Stomach (tissue), 9 donors: ENCODE data around the gene NRCAM. TPM values are rescaled to one million over a fixed set of nuclear protein-coding genes. Genes with fewer than 3 reads are reported as not detected.
A peak's percentile ranks its signal among the peaks of the same experiment; 100 is the strongest.

Experiments used
- DNase-seq, 2 donors: peaks; one replicate each; pipeline versions ENCODE4 v3.0.0 to v3.0.0-alpha.2; 2013 to 2019
- H3K27ac ChIP-seq, 5 donors: fragments of 200-600 bp in 4 of 5; sonication (generic) in 4 of 5; one replicate each; pipeline ENCODE4 v1.5.1; 2013 to 2019; ENCODE audit warnings: mild to moderate bottlenecking in 1 of 5, moderate library complexity in 1 of 5
- H3K27me3 ChIP-seq, 3 donors: fragments of 200-600 bp; sonication (generic); one replicate each; pipeline ENCODE4 v1.5.1; 2017 to 2019; ENCODE audit warnings: mixed run types in 1 of 3
- H3K36me3 ChIP-seq, 4 donors: fragments of 200-600 bp; sonication (generic); 1 replicate in 3 of 4; 2 replicates in 1 of 4; pipeline ENCODE4 v1.5.1; 2016 to 2019
- H3K4me1 ChIP-seq, 4 donors: fragments of 200-600 bp; sonication (generic); one replicate each; pipeline ENCODE4 v1.5.1; 2016 to 2019
- H3K4me3 ChIP-seq, 4 donors: fragments of 200-600 bp; sonication (generic) in 3 of 4; one replicate each; pipeline ENCODE4 v1.5.1; 2016 to 2019; ENCODE audit warnings: mild to moderate bottlenecking in 1 of 4
- H3K9me3 ChIP-seq, 4 donors: fragments of 200-600 bp; sonication (generic); one replicate each; pipeline ENCODE4 v1.5.1; 2016 to 2019
- EP300 ChIP-seq: sonication (generic); formaldehyde crosslinking; IDR thresholded peaks from one replicate; pipeline ENCODE4 v1.6.1; 2017; ENCODE audit warnings: antibody characterized with exemption
- POLR2A ChIP-seq, 4 donors: fragments of 450-650 bp; IDR thresholded peaks; one replicate each; pipeline ENCODE4 v1.6.1; 2016; ENCODE audit warnings: antibody characterized with exemption in 4 of 4, control low read depth in 2 of 4, mild to moderate bottlenecking in 1 of 4, moderate library complexity in 1 of 4
- POLR2AphosphoS5 ChIP-seq, 3 donors: sonication (generic); formaldehyde crosslinking; IDR thresholded peaks; one replicate each; pipeline ENCODE4 v1.6.1; 2016; ENCODE audit warnings: antibody characterized with exemption in 3 of 3
- WGBS, 5 donors: extraction: QIAGEN DNeasy Blood & Tissue Kit in 3 of 5; methylation state at CpG; one replicate each; pipeline versions ENCODE4 v1.1.5 to v1.1.7; 2013 to 2018; 5-methylcytosine and 5-hydroxymethylcytosine counted together
- intact Hi-C: fragments of 100-400 bp; cut with DNase I; formaldehyde crosslinking; loops from one replicate; pipeline ENCODE4 v1.15.1; 2023; ENCODE audit warnings: low total_unique reads
- polyA plus RNA-seq, 3 donors: library from polyadenylated mRNA; stranded (reverse); fragments of 200-250 nt; gene quantifications; one replicate each; pipeline ENCODE4 v1.2.3, GENCODE V29; 2013
- total RNA-seq, 5 donors: library from RNA; depleted of rRNA; stranded (reverse); fragments of >200 nt; gene quantifications; one replicate each; pipeline versions ENCODE4 v1.1.0 to v1.2.3, GENCODE V29; 2014 to 2016
- TF ChIP-seq, protein P1 (sequence below), 7 experiments: fragments of 450-650 bp in 4 of 7; fragments of 200-600 bp in 3 of 7; sonication (generic) in 3 of 7; IDR thresholded peaks; one replicate each; pipeline ENCODE4 v1.5.1; 2016 to 2019; ENCODE audit warnings: antibody characterized with exemption in 7 of 7, control low read depth in 2 of 7, mild to moderate bottlenecking in 1 of 7
- donor health status: healthy with polysubstance abuse.
- donor health status: Bipolar disorder and iron deficiency.
- donor health status: healthy.

The NRCAM gene
- total and polyA plus RNA-seq, 8 donors: 1.2 to 9.4 (median 2.3) TPM

DNA sequence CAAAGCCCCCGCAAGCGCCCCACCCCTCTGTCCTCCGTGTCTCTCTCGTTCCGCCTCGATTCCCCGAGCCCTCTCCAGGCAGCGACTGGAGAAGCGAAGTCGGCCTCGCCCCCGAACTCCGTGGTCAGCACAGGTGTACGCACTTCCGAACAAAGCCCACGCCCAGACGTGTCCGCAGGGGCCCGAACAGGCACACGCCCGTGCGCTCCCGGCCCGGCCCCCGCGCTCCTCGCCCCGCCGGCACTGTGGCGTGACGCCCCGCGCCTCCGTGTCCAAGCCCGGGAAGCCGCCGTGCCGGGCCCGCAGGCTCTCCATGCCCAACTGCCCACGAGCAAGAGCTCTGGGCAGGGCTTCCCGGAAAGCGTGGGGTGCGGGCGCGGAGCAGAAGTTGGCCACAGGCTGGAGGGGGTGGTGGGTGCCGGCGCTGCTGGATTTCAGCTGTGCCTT, 662 bp downstream of the NRCAM start:
- Histone ChIP-seq H3K4me3 (peak overlapping the region; percentile 45 to 75 (median 62)), H3K27me3 (peaks cover 9 to 85% (median 24%) of the 10 kb centered on the region in 3 donors), H3K27ac (peak overlapping the region in 1 of 5 donors; percentile 10), H3K4me1 (peaks cover 22 to 31% (median 31%) of the 10 kb centered on the region in 4 donors), H3K9me3 (no peaks in the 10 kb centered on the region), H3K36me3 (no peaks in the 10 kb centered on the region)
- intact Hi-C loops: loop anchor here (10.0 kb wide), 1 partner anchor 271 kb away; no protein-coding TSS in a partner anchor
- TF ChIP-seq POLR2AphosphoS5 (IDR thresholded peaks at IDR 0.05) (no peak), POLR2A (IDR thresholded peaks at IDR 0.05) (no peak), EP300 (no peak)
- TF ChIP-seq, protein P1, sequence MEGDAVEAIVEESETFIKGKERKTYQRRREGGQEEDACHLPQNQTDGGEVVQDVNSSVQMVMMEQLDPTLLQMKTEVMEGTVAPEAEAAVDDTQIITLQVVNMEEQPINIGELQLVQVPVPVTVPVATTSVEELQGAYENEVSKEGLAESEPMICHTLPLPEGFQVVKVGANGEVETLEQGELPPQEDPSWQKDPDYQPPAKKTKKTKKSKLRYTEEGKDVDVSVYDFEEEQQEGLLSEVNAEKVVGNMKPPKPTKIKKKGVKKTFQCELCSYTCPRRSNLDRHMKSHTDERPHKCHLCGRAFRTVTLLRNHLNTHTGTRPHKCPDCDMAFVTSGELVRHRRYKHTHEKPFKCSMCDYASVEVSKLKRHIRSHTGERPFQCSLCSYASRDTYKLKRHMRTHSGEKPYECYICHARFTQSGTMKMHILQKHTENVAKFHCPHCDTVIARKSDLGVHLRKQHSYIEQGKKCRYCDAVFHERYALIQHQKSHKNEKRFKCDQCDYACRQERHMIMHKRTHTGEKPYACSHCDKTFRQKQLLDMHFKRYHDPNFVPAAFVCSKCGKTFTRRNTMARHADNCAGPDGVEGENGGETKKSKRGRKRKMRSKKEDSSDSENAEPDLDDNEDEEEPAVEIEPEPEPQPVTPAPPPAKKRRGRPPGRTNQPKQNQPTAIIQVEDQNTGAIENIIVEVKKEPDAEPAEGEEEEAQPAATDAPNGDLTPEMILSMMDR (IDR thresholded peaks at IDR 0.05): no peak
- 0 to 1% (median 0%) methylated on average over 13 to 47 of the region's 47 CpGs for WGBS, 5 donors
- DNase-seq: peak in 1 of 2 donors; percentile 65

DNA sequence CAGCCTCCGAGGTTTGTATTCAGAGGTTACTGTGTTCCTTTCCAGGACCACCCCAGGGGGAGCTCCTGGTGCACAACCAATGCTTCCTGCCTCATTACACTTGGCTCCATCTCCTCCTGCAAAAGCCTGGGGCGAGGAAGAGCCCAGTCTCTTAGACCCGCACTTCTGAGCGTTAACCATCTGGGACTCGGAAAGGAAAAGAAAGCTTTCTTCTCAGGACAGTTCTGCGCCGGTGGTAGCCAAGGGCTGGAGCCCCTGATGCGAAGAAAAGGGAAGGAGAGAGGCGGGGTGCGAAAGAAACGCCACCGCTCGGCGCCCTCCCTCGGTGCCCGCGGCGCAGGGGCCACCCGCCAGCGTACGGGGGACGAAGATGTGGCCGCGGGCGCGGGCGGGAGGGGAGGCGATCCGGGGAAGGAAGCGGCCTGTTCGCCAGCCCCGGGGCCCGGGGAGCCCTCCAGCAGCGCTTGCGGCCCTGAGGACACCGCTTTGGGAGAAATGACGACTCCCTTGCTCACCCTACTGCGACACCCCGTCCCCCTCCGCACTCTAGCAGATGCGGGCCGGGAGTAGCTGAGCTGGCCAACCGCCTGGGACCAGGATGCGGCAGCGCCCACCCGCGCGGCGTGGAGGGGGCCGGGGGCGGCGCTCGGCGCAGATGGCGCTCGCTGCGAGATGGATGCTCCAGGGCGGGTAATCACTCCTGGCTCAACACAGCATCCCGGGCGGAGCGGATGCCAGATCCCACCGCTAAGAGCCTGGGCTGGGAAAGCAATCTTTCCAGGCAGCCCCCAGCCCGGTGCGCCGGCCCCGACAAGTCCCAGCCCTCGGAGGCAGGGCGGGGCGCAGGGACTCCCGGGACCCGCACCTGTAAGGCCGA, 1.3 kb downstream of the NRCAM start:
- TF ChIP-seq POLR2A (IDR thresholded peaks at IDR 0.05): no peak
- TF ChIP-seq, protein P1 (IDR thresholded peaks at IDR 0.05): no peak
- no peak for TF ChIP-seq EP300
- no peak for TF ChIP-seq POLR2AphosphoS5 (IDR thresholded peaks at IDR 0.05)
- WGBS, 5 donors: 1 to 2% (median 1%) methylated on average over 13 to 72 of the region's 72 CpGs
- Histone ChIP-seq H3K4me3 (peak overlapping the region; percentile 45 to 75 (median 62)), H3K9me3 (no peaks in the 10 kb centered on the region), H3K4me1 (peaks cover 22 to 31% (median 31%) of the 10 kb centered on the region in 4 donors), H3K27ac (no peak overlapping the region), H3K27me3 (peaks cover 9 to 85% (median 24%) of the 10 kb centered on the region in 3 donors), H3K36me3 (no peaks in the 10 kb centered on the region)
- intact Hi-C loops: loop anchor here (10.0 kb wide), 1 partner anchor 270 kb away; no protein-coding TSS in a partner anchor
- peak in 1 of 2 donors; percentile 69 for DNase-seq

DNA sequence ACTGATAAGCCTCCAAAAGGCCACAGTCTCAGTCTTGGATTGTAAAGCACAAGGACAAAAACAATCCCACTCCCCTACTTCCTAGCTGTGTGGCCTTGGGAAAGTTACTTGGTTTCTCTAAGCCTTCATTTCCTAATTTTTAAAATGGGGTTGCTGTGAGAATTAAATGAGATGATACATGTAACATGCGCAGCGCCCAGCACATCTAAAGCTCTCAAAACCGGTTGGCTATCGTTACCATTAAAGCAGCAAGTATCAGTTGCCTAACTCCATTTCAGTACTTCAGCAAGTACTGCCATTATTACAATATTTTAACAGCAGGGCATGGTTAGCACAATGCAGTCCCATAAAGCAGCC, 1.9 kb downstream of the NRCAM start:
- no peak overlapping the region for H3K27ac ChIP-seq
- H3K36me3 ChIP-seq: no peaks in the 10 kb centered on the region
- peak overlapping the region; percentile 45 to 75 (median 62) for H3K4me3 ChIP-seq
- intact Hi-C loops: loop anchor here (10.0 kb wide), 1 partner anchor 269 kb away; no protein-coding TSS in a partner anchor
- no peak for DNase-seq
- peaks cover 9 to 81% (median 24%) of the 10 kb centered on the region in 3 donors for H3K27me3 ChIP-seq
- no peaks in the 10 kb centered on the region for H3K9me3 ChIP-seq
- peaks cover 22 to 31% (median 31%) of the 10 kb centered on the region in 4 donors for H3K4me1 ChIP-seq
- TF ChIP-seq EP300 (no peak), POLR2AphosphoS5 (IDR thresholded peaks at IDR 0.05) (no peak), POLR2A (IDR thresholded peaks at IDR 0.05) (no peak)
- TF ChIP-seq, protein P1 (IDR thresholded peaks at IDR 0.05): no peak
- 54 to 71% (median 57%) methylated on average over 4 of the region's 4 CpGs for WGBS, 5 donors

DNA sequence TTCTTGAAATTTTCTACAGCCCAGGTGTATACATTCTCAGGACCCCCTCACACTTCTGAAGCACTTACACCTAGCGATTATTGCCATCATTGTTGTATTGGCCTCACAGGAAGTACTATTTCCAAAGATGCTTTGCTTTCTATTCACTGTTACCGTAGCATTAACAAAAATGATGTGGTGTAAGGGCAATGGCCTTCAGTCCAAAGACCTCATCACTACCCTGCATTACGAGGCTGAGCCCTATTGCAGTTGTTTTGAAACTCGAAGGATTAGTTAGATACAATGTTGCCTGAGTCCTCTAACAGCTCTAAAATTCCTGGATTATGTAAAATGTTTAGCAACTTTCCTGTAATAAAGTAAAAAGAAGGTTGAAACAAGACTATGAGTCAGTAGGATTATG, 2.9 kb downstream of the NRCAM start:
- 88 to 92% (median 91%) methylated on average over 4 of the region's 4 CpGs for WGBS, 5 donors

More for the DNA sequence above, 2.9 kb downstream of the NRCAM start:
- TF ChIP-seq EP300: no peak
- no peak for TF ChIP-seq POLR2A (IDR thresholded peaks at IDR 0.05)
- no peak for TF ChIP-seq POLR2AphosphoS5 (IDR thresholded peaks at IDR 0.05)
- TF ChIP-seq, protein P1 (IDR thresholded peaks at IDR 0.05): no peak
- intact Hi-C loops: loop anchor here (10.0 kb wide), 1 partner anchor 269 kb away; no protein-coding TSS in a partner anchor
- Histone ChIP-seq H3K27me3 (peaks cover 9 to 71% (median 24%) of the 10 kb centered on the region in 3 donors), H3K9me3 (no peaks in the 10 kb centered on the region), H3K4me1 (peaks cover 22 to 31% (median 31%) of the 10 kb centered on the region in 4 donors), H3K27ac (no peak overlapping the region), H3K4me3 (no peak overlapping the region), H3K36me3 (no peaks in the 10 kb centered on the region)
- no peak for DNase-seq
